Left lung (tissue), 10 donors: Measurements from ENCODE around the gene PLA2G6. TPM values are rescaled to one million over a fixed set of nuclear protein-coding genes. Genes with fewer than 3 reads are reported as not detected.
A peak's percentile ranks its signal among the peaks of the same experiment; 100 is the strongest.
"Not testable (repeated sequence)": the region's sequence is repeated elsewhere in the genome, so short reads cannot be mapped to it uniquely, and the experiment has no call there.

ENCODE experiments used
- ATAC-seq: fragments of 200-7000 bp; cut with Tn5 transposase; one replicate; pipeline ENCODE4 v1.9.1; 2020; ENCODE audit warnings: moderate library complexity
- DNase-seq, 4 donors: peaks; one replicate each; pipeline ENCODE4 v3.0.0-alpha.2; 2013 to 2020
- H3K27ac ChIP-seq, 2 donors: fragments of 200-600 bp; sonication (generic) in 1 of 2; one replicate each; pipeline versions ENCODE4 v1.5.0 to v1.8.0; 2020 to 2021
- H3K27me3 ChIP-seq, 2 donors: fragments of 200-600 bp; sonication (generic) in 1 of 2; one replicate each; pipeline versions ENCODE4 v1.5.0 to v1.8.0; 2020 to 2021
- H3K36me3 ChIP-seq, 2 donors: fragments of 200-600 bp; sonication (generic) in 1 of 2; one replicate each; pipeline versions ENCODE4 v1.5.0 to v1.8.0; 2020 to 2021
- H3K4me1 ChIP-seq, 2 donors: fragments of 200-600 bp; one replicate each; pipeline ENCODE4 v1.8.0; 2021
- H3K4me3 ChIP-seq, 2 donors: fragments of 200-600 bp; sonication (generic) in 1 of 2; one replicate each; pipeline versions ENCODE4 v1.5.0 to v1.8.0; 2020 to 2021; ENCODE audit warnings: mild to moderate bottlenecking in 1 of 2
- H3K9me3 ChIP-seq, 2 donors: fragments of 200-600 bp; sonication (generic) in 1 of 2; one replicate each; pipeline versions ENCODE4 v1.5.0 to v1.8.0; 2020 to 2021
- intact Hi-C, 2 donors: fragments of 100-400 bp; cut with DNase I; formaldehyde crosslinking; loops; one replicate each; pipeline versions ENCODE4 v1.11.2 to v1.14.2; 2022
- polyA plus RNA-seq, 6 donors: library from polyadenylated mRNA; unstranded; fragments of 120-200 nt; gene quantifications; one replicate each; pipeline ENCODE4 v1.2.1, GENCODE V29; 2013; ENCODE audit not compliant: insufficient read length in 6 of 6
- total RNA-seq, 2 donors: library from RNA; stranded (reverse); fragmentation: NEBNext Ultra II Directional; extraction: Animal tissue kit (Norgen Biotek cat#: 25700); gene quantifications; one replicate each; pipeline ENCODE4 v1.2.1, GENCODE V29; 2021
- TF ChIP-seq, protein P1 (sequence below), 2 donors: fragments of 200-600 bp; sonication (generic) in 1 of 2; IDR thresholded peaks; one replicate each; pipeline versions ENCODE4 v1.5.0 to v1.8.0; 2021; ENCODE audit warnings: antibody characterized with exemption in 2 of 2
- donor health status: DM: no; HTN: yes; CAD: no.
- donor health status: DM: no; HTN: no; CAD: no.

Gene PLA2G6
- total and polyA plus RNA-seq, 8 donors: 29.8 to 44.1 (median 35.7) TPM

DNA sequence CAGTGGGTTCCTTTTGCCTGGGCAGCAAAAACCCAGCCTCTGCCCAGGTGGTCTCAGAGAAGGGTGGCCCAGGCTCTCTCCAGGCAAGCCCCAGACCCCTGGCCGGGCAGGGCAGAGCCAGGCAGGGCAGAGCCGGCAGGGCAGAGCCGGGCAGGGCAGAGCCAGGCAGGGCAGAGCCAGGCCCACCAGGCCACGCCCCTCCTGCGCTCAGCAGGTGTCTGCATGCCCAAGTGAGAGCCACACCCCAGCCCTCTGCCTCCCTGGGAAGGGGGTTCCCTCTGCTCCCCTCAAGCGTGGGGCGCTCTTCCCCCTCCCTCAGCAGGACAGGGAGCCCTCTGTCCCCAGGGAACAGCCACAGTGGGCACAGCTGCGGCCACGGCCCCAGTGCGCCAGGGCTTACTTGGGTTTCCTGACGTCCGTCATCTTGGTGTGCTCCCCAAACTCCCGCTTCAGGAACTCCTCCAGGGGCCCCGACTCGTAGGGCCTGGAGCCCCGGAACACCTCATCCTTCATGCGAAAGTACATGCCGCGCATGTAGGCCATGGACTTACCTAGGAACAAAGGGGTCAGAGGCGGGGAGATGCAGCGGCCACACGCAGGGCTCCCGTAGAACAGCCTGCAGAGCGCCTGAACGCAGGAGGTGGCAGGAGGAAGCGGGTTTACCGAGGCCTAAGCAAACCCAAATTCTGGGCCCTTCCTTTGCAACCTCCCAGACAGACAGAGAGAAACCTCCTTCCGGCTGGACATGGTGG, 61.1 kb downstream of the PLA2G6 start:
- no peak for ATAC-seq

DNA sequence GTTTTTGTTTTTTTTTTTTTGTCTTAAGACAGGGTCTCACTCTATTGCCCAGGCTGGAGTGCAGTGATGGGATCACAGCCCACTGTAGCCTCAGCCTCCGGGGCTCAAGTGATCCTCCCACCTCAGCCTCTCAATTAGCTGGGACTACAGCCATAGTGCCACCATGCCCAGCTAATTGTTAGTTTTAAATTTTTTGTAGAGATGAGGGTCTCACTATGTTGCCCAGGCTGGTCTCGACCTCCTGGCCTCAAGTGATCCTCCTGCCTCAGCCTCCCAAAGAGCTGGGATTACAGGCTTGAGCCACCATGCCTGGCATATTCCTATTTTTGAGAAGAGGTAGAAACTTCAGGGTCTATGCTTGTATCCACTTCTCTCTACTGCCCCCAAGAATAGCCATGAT, 62.9 kb downstream of the PLA2G6 start:
- not testable (repeated sequence) for ATAC-seq, H3K4me1 ChIP-seq, DNase-seq, H3K9me3 ChIP-seq, H3K27ac ChIP-seq, H3K36me3 ChIP-seq, H3K27me3 ChIP-seq, H3K4me3 ChIP-seq
- intact Hi-C loops: loop anchor here in 1 of 2 donors (10.0 kb wide), 1 partner anchor 236 kb away; no protein-coding TSS in a partner anchor

More for the DNA sequence above, 61.1 kb downstream of the PLA2G6 start:
- H3K9me3 ChIP-seq: no peaks in the 10 kb centered on the region
- H3K4me3 ChIP-seq: no peak overlapping the region
- H3K36me3 ChIP-seq: peaks cover 0 to 8% of the 10 kb centered on the region in 2 donors
- no peaks in the 10 kb centered on the region for H3K27me3 ChIP-seq
- intact Hi-C loops: no loop called here
- no peaks in the 10 kb centered on the region for H3K4me1 ChIP-seq
- peak in 1 of 4 donors; percentile 61 for DNase-seq
- H3K27ac ChIP-seq: no peak overlapping the region
- TF ChIP-seq, protein P1, sequence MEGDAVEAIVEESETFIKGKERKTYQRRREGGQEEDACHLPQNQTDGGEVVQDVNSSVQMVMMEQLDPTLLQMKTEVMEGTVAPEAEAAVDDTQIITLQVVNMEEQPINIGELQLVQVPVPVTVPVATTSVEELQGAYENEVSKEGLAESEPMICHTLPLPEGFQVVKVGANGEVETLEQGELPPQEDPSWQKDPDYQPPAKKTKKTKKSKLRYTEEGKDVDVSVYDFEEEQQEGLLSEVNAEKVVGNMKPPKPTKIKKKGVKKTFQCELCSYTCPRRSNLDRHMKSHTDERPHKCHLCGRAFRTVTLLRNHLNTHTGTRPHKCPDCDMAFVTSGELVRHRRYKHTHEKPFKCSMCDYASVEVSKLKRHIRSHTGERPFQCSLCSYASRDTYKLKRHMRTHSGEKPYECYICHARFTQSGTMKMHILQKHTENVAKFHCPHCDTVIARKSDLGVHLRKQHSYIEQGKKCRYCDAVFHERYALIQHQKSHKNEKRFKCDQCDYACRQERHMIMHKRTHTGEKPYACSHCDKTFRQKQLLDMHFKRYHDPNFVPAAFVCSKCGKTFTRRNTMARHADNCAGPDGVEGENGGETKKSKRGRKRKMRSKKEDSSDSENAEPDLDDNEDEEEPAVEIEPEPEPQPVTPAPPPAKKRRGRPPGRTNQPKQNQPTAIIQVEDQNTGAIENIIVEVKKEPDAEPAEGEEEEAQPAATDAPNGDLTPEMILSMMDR (IDR thresholded peaks at IDR 0.05): no peak

- ATAC-seq: no peak
- Histone ChIP-seq H3K4me3 (no peak overlapping the region), H3K27me3 (no peaks in the 10 kb centered on the region), H3K36me3 (no peaks in the 10 kb centered on the region), H3K27ac (no peak overlapping the region), H3K4me1 (peaks cover 0 to 6% of the 10 kb centered on the region in 2 donors), H3K9me3 (no peaks in the 10 kb centered on the region)
- TF ChIP-seq, protein P1 (IDR thresholded peaks at IDR 0.05): no peak
- DNase-seq: no peak
- intact Hi-C loops: loop anchor here in 1 of 2 donors (10.0 kb wide), 1 partner anchor 237 kb away; no protein-coding TSS in a partner anchor
These were observed 63.4 kb downstream of the PLA2G6 start for GRCh38 chr22:38118182-38118581.

GRCh38 chr22:38117556-38117955, 64.1 kb downstream of the PLA2G6 start:
- not testable (repeated sequence) for H3K4me1 ChIP-seq, DNase-seq, H3K9me3 ChIP-seq, H3K27ac ChIP-seq, H3K36me3 ChIP-seq, H3K4me3 ChIP-seq, H3K27me3 ChIP-seq, ATAC-seq
- intact Hi-C loops: loop anchor here in 1 of 2 donors (10.0 kb wide), 1 partner anchor 237 kb away; no protein-coding TSS in a partner anchor

- TF ChIP-seq, protein P1 (IDR thresholded peaks at IDR 0.05): no peak
- Histone ChIP-seq H3K9me3 (no peaks in the 10 kb centered on the region), H3K27me3 (no peaks in the 10 kb centered on the region), H3K36me3 (no peaks in the 10 kb centered on the region), H3K4me1 (peaks cover 0 to 6% of the 10 kb centered on the region in 2 donors), H3K27ac (no peak overlapping the region), H3K4me3 (no peak overlapping the region)
- no peak for ATAC-seq
- intact Hi-C loops: loop anchor here in 1 of 2 donors (10.0 kb wide), 1 partner anchor 239 kb away; no protein-coding TSS in a partner anchor
- peak in 1 of 4 donors; percentile 64 for DNase-seq
These were observed 66.0 kb downstream of the PLA2G6 start for GRCh38 chr22:38115423-38116205.
